ENCODE data around the gene SLC2A5.

SLC2A5 gene

DNA sequence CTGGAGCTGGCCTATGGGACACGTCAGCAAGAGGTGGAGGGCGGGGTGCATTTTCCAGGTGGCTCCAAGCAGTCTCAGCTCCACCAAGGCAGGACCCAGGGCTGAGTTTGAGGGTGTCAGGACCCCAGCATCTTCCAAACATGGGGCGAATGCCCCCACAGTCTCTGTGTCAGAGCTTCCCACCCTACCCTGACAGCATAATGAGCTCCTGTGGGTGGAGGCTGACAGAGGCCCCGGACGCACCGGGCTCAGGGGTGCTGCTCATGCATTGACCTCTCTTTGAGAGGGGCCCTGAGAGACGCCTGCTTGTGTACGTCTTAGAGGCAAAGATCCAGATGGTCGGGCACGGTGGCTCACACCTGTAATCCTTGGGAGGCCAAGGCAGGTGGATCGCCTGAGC is 80.4 kb downstream of the SLC2A5 start:
- TF ChIP-seq, protein P1, sequence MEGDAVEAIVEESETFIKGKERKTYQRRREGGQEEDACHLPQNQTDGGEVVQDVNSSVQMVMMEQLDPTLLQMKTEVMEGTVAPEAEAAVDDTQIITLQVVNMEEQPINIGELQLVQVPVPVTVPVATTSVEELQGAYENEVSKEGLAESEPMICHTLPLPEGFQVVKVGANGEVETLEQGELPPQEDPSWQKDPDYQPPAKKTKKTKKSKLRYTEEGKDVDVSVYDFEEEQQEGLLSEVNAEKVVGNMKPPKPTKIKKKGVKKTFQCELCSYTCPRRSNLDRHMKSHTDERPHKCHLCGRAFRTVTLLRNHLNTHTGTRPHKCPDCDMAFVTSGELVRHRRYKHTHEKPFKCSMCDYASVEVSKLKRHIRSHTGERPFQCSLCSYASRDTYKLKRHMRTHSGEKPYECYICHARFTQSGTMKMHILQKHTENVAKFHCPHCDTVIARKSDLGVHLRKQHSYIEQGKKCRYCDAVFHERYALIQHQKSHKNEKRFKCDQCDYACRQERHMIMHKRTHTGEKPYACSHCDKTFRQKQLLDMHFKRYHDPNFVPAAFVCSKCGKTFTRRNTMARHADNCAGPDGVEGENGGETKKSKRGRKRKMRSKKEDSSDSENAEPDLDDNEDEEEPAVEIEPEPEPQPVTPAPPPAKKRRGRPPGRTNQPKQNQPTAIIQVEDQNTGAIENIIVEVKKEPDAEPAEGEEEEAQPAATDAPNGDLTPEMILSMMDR (IDR thresholded peaks at IDR 0.05; ENCODE audit: borderline replicate concordance, control extremely low read depth, extremely low read depth, insufficient read depth, missing control alignments) = no peak
- in situ Hi-C loops (cut with MboI; ENCODE audit: low sequenced_read_pairs, unreplicated experiment) = no loop called here
- no peak for DNase-seq (ENCODE audit: low spot score)

DNA sequence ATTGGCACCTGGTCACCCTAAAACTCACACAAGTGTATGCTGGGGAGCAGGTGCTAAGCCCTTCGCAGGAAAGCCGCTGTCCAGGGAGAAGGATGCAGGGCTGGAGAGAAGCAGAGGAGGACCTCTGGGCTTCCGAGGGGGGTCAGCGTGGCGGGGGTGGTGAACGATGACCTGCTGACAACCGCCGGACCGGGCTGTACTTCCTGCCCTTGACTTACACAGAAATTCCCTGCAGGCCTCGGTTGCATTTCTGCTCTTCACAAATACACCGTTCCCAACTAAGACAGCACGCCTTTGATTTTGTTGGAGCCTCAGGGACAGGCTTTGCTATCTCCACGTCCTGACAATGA is 80.8 kb downstream of the SLC2A5 start:
- TF ChIP-seq, protein P1 (IDR thresholded peaks at IDR 0.05; ENCODE audit: borderline replicate concordance, control extremely low read depth, extremely low read depth, insufficient read depth, missing control alignments) = no peak
- in situ Hi-C loops (cut with MboI; ENCODE audit: low sequenced_read_pairs, unreplicated experiment) = no loop called here
- no peak for DNase-seq (ENCODE audit: low spot score)

DNA sequence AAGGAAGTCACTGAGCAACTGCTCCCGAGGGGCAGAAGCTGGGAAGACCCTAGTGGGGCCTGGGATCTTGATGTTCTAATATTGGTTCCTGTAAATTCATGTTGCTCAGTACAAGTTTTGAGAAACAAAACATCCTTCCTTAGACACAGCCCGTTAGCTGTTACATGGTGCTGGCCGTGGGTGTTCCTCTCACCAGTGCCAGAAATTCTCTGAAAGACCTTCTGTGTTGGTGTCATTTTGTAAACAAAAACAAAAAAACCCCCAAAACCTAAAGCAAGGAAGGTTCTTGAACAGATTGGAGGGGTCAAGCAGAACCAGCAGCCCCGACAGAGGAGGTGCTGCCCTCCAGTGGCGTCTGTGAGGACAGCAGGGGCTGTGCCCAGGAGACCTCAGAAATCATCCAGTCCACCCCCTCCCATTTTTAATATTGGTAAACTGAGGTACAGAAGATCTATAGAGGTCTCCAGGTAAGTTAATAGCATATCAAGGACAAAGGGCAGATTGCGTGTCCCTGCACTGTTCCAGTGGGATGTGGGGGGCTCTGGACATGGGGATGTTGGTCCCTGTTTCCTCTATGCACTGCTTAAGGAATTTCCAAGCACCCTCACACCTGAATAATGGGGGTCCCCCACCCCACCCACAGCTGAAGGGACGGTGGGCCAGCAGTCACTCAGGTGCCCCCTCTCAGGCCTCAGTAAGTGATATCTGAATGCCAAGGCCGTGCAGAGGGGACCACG is 81.4 kb downstream of the SLC2A5 start:
- peak; percentile 83 for DNase-seq (ENCODE audit: low spot score)
- in situ Hi-C loops (cut with MboI; ENCODE audit: low sequenced_read_pairs, unreplicated experiment) = no loop called here
- TF ChIP-seq, protein P1 (IDR thresholded peaks at IDR 0.05; ENCODE audit: borderline replicate concordance, control extremely low read depth, extremely low read depth, insufficient read depth, missing control alignments) = peak; percentile 91

DNA sequence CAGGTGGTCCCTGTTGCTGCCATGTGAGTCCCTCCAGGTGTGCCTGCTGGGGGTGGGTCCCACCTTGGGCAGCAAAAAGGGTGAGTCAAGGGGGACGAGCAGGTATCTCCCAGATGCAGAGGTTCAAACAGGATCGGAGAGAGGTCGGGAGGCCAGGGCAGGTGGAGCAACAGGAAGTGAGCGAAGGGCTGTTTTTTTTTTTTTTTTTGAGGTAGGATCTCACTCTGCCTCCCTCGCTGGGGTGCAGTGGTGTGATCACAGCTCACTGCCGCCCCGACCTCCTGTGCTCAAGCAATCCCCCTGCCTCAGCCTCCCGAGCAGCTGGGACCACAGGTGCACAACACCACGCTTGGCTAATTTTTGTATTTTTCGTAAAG is 82.6 kb downstream of the SLC2A5 start:
- TF ChIP-seq, protein P1 (IDR thresholded peaks at IDR 0.05; ENCODE audit: borderline replicate concordance, control extremely low read depth, extremely low read depth, insufficient read depth, missing control alignments) = no peak
- in situ Hi-C loops (cut with MboI; ENCODE audit: low sequenced_read_pairs, unreplicated experiment) = no loop called here
- DNase-seq (ENCODE audit: low spot score) = no peak

DNA sequence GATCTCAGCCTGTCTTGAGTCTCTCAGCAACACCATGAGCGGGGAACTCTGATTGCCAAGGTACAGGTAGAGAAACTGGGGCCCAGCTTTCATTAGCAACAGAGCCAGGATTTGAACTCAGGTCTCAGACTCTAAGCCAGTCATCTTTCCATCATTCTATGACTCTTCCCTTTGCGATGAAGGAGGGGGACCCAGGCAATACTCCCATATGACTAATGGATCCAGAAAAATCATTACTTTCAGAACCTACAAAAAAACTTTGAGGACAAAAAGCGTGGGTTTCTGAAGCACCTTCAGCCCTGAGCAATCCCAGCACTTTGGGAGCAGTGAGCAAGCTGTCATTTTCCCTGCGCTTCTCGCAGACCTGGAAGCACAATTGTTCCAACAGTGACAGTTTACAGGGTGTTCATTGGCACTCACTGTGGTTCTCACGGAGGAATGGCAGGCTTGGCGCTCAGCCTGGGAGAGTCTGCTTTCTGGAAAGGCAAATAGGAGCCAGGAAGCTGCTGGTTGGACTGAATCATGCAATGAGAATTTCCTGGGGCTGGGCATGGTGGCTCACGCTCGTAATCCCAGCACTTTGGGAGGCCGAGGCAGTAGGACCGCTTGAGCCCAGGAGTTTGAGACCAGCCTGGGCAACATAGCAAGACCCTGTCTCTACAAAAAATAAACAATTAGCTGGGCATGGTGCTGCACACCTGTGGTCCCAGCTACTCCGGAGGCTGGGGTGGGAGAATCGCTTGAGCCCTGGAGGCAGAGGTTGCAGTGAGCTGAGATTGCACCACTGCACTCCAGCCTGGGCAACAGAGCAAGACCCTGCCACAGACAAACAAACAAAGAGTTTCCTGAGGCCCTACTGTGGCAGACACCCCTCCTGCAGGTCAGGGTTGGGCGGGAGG is 83.3 kb downstream of the SLC2A5 start:
- in situ Hi-C loops (cut with MboI; ENCODE audit: low sequenced_read_pairs, unreplicated experiment) = no loop called here
- TF ChIP-seq, protein P1 (IDR thresholded peaks at IDR 0.05; ENCODE audit: borderline replicate concordance, control extremely low read depth, extremely low read depth, insufficient read depth, missing control alignments) = no peak
- no peak for DNase-seq (ENCODE audit: low spot score)
